Jurkat, Clone E6-1 (cell line): ENCODE results near the gene KCND3.

Experiments
- DNase-seq: peaks from one replicate; pipeline ENCODE4 v3.0.0-alpha.2; 2011; ENCODE audit warnings: low read depth, low spot score
- H3K4me3 ChIP-seq: 2 replicates; pipeline ENCODE4 v1.5.1; 2011; ENCODE audit warnings: mild to moderate bottlenecking, low read length, control low read depth, moderate library complexity

The KCND3 gene

DNA sequence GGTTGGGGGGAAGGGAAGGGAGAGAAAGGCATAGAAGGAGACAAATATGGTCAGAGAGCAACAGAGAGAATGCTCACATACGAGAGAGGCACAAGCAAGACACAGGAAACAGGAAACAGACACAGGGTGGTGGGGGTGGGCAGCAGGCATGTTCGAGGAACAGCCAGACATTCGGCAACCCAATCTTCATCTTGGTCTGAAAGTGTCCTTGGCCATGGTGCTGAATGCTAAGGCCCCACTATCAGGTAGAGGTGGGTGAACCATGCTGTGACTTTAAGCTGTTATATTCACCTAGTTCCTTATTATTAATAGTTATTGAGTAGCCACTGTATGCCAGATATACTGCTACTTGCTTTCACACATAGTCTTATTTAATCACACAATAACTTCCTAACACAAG is 124.6 kb downstream of the KCND3 start:
- peak; percentile 63 for DNase-seq
- no peak overlapping the region for H3K4me3 ChIP-seq

DNA sequence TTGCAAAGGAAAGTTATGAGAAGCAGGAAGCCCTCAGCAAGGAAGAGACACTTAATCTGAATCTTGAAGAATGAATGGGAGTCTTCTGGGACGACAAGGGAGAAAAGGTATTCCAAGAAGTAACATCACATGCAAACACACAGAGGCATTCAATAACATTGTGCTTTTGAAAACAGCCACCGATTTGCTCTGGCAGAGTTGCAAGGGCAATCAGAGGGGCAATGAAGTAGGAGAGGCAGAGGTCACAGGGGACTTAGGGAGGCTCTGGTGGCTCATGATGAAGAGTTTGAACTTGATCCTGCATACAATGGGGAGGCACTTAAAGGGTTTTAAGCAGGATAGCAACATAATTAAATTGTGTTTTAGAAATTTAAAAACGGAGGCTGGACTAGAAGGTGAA is 126.1 kb downstream of the KCND3 start:
- no peak overlapping the region for H3K4me3 ChIP-seq
- no peak for DNase-seq

DNA sequence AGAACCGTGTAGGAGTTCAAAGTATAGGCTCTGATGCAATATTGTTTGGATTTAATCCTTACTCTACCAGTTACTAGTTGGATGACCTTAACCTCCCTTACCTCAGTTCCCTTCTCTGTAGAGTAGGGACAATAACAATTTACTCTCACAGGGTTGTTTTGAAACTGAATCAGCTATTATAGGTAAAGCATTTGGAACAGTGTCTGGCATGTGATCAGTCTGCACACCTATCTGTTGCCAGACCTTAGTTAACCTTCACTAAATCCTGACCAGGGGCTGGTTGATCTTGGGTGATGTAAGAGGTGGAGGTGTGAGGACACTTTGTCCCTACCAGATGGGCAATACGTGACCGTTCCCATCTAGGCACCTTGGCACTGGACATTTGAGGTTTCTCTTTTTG is 126.9 kb downstream of the KCND3 start:
- H3K4me3 ChIP-seq, result no peak overlapping the region
- no peak for DNase-seq

DNA sequence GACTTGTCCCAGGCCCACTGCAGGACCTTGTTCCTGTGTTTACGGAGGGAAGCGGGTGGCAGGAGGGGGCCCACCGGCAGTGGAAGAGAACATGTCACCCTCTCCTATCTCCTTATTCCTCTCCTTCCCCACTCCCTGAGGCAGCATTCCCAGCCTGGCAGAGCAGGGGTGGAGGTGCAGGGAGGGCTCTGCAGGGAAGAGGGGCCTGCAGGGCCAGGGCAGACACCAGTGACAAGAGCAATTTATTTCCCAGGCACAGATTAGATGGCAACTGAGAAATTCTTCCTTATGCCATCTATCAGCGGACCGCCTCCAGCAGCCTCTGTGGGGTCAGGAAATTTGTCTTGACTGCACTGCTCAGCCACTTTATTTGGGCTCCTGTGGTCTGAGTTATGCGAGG is 127.9 kb downstream of the KCND3 start:
- H3K4me3 ChIP-seq, result no peak overlapping the region
- no peak for DNase-seq

DNA sequence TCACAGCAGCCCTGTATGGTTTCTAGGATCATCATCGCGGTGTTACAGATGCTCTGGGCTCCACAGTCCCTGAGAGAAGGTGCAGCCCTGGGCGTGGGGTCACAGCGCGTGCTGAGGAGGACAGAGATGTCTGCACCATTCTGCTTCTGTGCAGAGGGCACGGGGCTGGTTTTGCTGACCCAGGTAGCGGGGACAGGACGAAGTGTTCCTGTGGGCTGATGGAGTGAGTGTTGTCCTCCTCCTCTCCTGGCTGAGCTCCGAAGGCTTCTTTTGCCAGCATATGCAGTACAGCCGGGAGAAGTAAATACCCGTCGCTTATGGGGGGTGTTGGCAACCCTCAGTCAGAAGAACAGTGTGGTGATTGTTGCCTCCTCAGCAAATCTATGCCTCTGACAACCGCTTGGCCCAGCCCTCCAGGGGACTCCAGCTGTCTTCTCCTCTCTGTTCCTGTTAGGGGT is 132.2 kb downstream of the KCND3 start:
- no peak overlapping the region for H3K4me3 ChIP-seq
- DNase-seq, result no peak

DNA sequence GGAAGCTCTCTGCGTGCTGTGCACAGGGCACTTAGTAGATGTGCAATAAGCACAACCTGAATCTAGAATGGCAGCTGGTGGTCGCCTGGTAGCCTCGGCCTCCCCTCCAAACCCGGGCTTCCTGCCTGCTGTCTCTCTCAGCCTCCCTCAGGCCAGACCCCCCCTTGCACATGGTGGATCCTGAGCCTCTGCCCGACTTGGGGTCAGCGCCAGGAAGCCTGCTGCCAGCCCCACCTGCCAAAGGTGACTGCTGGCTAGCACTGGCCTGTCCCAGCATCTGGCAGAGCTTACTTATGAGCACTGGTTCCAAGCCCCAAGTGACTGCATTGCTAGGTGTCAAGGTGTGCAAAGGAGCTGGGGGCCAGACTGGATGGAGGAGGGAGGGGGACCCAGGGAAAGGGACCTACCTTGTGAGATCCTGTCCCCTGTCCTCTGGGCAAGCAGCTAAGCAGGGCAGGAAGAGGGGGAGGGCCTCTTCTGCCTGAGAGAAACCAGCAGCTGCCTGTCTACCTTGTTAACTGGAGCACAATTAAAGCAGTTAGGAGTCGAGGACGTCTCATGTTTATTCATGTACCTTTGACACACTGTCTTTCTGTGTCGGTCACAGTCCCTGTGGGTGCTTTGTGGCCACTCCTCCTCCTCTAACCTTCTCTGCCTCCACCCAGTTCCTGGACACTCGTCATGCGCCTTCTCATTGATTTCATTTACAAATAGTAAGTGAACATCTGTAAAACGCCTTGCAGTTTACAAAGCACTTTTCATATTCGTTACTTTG is 132.9 kb downstream of the KCND3 start:
- H3K4me3 ChIP-seq, result no peak overlapping the region
- no peak for DNase-seq

DNA sequence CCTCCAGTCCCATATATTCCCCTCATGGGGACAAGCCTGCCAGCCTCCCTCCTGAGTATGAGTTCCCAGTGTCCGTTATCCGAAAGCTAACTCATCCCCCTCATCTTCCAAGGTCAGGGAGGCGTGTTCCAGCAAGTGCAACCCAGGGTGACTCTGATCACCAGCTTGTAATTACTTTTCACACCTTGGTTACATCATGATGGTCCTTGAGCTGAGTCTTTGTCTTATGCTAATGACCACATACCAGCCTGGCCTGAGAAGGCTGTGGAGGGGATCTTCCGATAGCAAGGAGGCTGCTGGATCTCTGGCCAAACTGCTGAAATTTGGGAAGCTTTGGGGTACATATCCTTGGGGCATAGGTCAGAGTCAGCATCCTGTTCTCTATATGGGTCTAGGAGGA is 134.2 kb downstream of the KCND3 start:
- no peak for DNase-seq
- H3K4me3 ChIP-seq, result no peak overlapping the region

DNA sequence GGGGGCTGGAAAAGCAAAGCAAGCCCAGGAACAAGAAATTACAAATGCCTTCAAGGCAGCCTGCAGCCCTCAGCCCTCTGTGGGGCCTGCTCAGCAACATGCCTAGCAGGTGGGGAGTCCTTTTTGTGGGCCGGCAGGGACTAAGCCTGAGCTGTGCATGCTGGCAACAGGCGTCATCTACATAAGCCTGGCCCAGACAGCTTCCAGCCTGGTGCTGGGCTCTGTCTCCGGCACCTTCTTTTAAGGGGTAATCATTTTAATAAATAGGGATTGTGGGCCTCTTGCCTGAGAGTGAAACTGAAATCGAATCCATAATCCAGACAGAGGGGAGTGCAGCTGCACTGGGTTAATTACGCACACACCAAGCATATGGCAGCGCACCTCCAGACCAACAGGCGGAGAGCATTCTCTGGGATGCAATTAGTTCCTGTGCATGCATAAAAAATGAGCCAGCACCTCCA is 137.2 kb downstream of the KCND3 start:
- no peak for DNase-seq

DNA sequence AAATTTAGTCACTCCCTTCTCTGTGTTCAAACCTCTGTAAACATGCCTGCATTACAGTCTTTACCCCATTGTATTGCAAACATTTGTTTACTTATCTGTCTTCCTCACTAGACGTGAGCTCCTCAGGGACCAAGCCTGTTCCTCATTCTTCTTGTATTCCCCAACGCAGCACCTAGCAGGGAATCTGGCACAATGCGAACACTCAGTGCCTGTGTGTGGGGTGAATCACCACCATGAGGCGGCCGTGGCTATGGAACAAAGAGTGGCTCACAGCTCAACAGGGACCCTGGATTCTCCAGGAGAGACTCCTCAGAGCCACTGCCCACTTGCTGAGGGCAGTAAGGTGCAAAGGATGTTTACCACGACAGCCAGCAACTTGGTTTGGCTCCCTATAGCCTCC is 137.9 kb downstream of the KCND3 start:
- H3K4me3 ChIP-seq, result no peak overlapping the region
- DNase-seq, result no peak

More for the DNA sequence above, 137.2 kb downstream of the KCND3 start:
- H3K4me3 ChIP-seq, result no peak overlapping the region

DNA sequence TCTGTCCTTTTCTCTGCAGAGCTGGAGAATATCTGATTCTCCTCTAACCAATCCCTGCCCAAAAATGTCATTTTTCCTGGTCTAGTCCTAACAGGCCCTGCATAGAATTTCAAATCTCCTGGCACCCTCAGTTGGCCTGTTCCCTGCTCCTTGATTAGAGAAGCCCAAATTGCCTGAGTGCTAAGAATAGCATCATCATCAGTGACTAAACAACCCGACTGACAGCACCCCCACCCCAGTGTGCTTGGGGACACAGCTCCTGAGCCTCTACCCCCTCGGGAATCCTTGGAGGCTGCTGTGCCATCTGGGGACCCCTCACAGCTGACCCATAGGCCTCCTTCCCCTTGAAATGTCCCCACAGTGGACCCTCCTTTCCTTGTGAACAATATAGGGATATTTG is 139.4 kb downstream of the KCND3 start:
- no peak overlapping the region for H3K4me3 ChIP-seq
- DNase-seq, result no peak

DNA sequence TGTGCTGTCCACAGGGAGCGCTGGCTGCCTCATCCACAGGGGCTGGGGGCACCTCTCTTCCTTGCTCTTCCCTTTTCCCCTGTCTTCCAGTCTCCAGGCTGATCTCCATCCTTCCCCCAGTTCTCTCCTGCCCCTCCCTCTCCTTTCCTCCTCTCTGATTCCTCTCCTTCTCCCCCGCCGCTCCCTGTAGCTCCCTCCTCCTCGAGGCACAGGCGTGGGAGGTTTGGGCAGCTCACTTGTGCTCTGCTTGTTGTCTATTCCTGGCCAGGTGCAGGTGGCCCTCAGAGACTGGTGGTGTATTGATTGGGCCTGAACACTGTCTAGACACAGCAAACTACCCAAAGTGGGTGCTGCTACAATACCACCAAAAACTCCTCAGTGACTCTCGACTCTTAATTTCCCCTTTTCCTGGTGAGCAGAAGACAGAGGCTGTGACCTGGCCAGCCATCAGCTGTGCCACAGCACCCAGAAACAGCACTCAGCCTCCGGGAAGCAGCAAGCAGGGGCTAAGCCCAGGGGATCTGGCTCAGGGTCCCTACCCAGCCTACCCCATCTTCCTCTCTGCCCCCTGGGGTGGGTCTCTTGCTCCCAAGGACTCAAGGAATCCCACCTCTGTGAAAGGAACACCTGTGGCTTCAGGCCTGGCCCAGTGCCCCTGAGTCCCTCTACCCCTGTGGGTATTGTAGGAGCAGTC is 140.5 kb downstream of the KCND3 start:
- no peak overlapping the region for H3K4me3 ChIP-seq
- DNase-seq, result no peak

DNA sequence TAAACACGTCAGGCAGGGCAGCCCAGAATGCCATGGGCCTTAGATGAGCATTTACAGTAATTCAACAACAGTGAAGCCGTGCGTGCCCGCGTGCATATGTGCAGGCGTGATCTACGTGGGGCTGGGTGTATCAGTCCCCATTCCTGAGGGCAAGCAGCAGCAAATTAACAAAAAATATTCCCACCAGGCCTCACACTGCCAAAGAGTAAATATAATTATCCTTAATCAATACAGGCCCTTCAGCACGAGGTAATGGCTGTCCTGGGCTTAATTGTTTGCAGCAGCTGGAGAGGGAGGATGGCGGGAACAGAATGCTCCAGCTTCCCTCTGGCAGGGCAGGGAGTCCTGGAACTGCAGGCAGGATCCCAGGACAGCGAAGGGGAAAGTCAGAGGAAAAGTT is 142.0 kb downstream of the KCND3 start:
- DNase-seq, result no peak
- H3K4me3 ChIP-seq, result no peak overlapping the region

DNA sequence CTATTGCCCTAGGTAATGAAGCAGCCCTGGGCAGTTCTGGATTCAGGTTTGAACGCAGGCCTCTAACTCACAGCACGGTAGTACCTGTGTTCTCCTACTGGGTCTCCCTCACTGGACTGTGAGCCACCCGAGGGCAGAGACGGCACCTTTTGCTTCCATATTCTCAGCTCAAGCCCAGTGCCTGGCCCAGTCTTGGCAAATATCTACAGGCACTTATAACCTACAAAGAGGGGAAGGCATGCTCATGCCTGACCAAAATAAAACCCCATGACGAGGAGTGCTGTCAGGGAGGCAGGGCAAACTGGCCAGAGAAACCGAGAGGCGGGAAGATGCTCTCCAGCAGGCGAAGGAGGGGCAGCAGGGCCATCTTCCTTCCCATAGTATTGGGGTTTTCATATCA is 142.6 kb downstream of the KCND3 start:
- DNase-seq, result no peak
- no peak overlapping the region for H3K4me3 ChIP-seq

DNA sequence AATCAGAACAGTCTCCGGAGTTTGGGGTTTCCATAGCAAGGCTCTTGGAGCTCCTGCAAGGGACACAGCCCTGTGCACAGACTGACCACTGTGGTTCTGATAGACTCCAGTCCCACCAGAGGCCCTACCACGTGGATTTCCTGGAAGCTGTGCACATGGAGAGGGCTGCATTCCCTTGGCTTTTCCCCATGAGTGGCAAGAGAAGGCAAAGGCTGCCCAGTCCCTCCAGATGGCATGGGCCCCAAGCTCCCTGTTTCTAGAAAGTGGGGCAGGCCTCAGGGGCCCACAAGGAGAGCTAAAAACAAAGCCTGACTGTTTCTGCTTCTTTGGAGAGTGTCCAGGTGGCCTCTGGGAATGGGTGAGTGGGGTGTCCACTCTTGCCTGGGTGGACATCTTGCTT is 146.3 kb downstream of the KCND3 start:
- no peak for DNase-seq
- H3K4me3 ChIP-seq, result no peak overlapping the region

DNA sequence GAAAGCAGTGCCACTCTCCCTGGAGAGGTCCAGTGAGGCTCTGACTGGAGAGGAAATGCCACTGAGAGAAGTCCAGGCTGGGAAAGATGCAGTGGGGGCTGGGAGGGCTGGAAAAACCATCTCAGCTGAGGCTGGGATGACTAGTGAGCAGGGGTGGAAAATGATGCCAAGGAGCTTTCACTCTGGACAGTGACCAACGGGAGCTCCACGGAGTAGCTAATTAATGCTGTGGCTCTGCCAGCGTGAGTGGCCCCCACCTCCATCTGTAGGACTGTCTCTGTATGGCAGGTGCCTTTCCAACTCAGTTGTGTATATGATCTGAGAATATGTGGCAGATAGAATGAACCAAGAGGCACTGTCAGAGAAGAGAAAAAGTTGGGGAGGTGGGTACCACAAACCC is 147.1 kb downstream of the KCND3 start:
- no peak for DNase-seq

DNA sequence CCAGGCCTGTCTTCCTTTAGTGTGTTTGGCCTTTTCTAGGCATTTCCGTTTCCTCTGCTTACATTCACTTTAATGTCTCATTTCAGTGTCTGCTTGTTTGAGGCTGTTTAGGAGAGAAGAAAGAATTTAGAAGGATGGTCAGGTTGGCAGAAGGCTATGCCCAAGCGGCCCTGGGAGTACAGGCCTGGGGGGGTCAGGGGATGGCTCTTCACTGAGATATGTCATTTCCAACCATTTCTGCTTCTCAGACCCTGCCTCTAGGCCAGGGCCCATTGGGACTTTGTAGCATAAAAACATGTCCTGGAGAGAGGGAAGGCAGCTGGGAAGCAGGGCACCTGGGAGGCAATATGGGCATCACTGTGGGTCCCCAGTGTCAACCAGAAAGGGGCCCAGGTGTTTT is 147.7 kb downstream of the KCND3 start:
- no peak for DNase-seq
- H3K4me3 ChIP-seq, result no peak overlapping the region

More for the DNA sequence above, 147.1 kb downstream of the KCND3 start:
- no peak overlapping the region for H3K4me3 ChIP-seq

DNA sequence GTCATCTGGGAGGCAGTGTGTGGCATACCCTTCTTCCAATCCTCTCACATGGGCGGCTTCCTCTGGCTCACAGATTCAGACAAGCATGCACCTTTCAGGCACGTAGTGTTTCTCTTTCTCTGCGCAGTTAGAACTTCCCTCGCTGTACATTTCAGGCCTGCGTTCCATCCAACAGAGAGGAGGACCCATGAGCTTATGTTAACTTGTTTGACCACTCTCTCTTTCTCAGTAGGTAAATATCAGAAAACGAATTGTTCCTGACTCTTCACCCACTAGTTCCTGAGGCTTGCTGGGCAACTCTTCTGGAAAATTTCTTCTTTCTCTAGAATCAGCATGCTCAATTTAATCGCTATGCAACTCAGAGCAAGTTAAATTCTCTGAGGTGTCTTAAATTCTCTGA is 148.3 kb downstream of the KCND3 start:
- DNase-seq, result no peak
- no peak overlapping the region for H3K4me3 ChIP-seq

DNA sequence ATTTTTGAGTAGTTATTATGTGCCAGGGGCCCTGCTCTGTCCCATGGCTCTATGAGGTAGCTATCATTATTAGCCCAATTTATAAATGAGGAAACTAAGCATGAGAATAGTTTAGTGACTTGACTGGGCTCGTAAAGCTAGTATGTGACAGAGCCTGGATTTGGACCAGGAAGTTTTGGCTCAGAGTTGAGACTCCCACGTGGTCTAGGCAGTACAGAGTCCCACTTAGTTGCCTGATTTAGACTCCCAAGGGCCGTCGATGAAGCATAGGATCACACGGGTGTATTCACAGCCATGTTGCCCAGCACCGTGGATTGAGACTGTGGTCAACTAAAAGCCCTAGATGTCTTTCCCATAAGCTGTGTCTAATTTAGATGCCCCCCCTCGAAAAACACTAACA is 152.1 kb downstream of the KCND3 start:
- no peak for DNase-seq
- no peak overlapping the region for H3K4me3 ChIP-seq

DNA sequence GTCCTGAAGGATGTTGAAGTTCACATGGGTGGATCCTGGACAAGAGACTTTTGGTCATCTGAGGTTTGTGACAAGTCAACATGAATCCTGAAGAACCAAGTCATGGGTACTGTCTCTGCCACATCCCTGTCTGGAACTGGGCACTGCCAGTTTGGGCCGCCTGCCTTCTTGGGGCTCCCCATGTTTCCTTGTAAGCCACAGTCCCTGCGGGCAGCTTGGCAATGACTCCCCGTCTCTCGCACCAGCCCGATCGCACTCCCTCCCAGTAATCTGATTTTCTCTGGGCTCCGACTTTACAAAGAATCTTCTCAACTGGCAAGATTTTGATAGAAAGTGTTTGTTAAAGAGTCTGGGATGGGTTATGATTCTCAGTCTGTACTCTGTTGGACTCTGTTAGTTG is 153.4 kb downstream of the KCND3 start:
- no peak overlapping the region for H3K4me3 ChIP-seq
- DNase-seq, result no peak

DNA sequence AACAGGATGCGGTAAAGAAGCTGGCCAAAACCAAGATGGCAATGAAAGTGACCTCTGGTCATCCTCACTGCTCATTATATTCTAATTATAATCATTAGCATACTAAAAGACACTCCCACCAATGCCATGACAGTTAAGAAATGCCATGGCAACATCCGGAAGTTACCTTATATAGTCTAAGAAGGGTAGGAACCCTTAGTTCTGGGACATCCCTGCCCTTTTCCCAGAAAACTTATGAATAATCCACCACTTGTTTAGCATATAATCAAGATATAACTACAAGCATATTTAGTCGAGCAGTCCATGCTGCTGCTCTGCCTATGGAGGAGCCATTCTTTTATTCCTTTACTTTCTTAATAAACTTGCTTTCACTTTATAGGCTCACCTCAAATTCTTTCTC is 154.0 kb downstream of the KCND3 start:
- no peak for DNase-seq
- no peak overlapping the region for H3K4me3 ChIP-seq

DNA sequence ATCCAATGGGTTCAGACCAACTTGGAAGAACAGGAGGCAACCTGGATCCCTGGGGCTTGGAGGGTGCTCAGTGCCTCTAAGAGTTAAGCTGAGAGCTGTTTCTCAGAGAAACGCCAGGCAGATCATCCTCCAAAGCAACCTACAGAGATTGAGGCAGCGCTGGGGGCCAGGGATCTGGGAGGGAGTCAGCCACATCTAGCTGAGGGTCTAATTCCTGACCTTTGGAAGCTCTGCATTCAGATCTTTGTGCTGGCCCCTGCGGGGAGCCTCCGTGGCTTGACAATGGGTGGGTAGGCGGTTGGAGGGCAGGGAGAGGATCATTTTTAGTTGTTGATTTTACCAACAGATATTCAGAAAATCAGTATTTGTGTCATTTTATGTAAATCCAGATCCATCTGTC is 154.5 kb downstream of the KCND3 start:
- DNase-seq, result no peak
- no peak overlapping the region for H3K4me3 ChIP-seq
